Measurements from ENCODE around the gene PARP15. TPM values are rescaled to one million over a fixed set of nuclear protein-coding genes. Genes with fewer than 3 reads are reported as not detected.
"Not testable (repeated sequence)": the region's sequence is repeated elsewhere in the genome, so short reads cannot be mapped to it uniquely, and the experiment has no call there.

The PARP15 gene
- total RNA-seq, 2 donors from 2014 or later: 49.6 to 72.9 TPM

- no peak for ATAC-seq
- no peak overlapping the region for H3K4me3 Mint-ChIP-seq
- no peaks in the 10 kb centered on the region for H3K27me3 Mint-ChIP-seq
- no peak for DNase-seq (ENCODE audit: low spot score)
- H3K4me1 Mint-ChIP-seq (ENCODE audit: low read depth in 2 of 2): peaks cover 37 to 41% of the 10 kb centered on the region in 2 donors
- H3K9me3 Mint-ChIP-seq: no peaks in the 10 kb centered on the region
- H3K36me3 Mint-ChIP-seq: peaks cover 14% of the 10 kb centered on the region
- peak overlapping the region in 1 of 2 donors; percentile 3 for H3K27ac Mint-ChIP-seq
These were observed 17.5 kb upstream of the PARP15 start for GRCh38 chr3:122559906-122560305.

- Mint-ChIP-seq H3K27ac (peak overlapping the region; percentile 11 to 99), H3K9me3 (no peaks in the 10 kb centered on the region), H3K27me3 (no peaks in the 10 kb centered on the region), H3K36me3 (peaks cover 10% of the 10 kb centered on the region), H3K4me3 (no peak overlapping the region), H3K4me1 (ENCODE audit: low read depth in 2 of 2) (peaks cover 37 to 46% of the 10 kb centered on the region in 2 donors)
- DNase-seq (ENCODE audit: low spot score) (peak; percentile 66), ATAC-seq (no peak)
These were observed 16.8 kb upstream of the PARP15 start for GRCh38 chr3:122560680-122561079.

GRCh38 chr3:122562923-122563716 is 14.3 kb upstream of the PARP15 start:
- H3K36me3 Mint-ChIP-seq: peaks cover 25% of the 10 kb centered on the region
- ATAC-seq (no peak), DNase-seq (ENCODE audit: low spot score) (no peak)
- peak overlapping the region; percentile 100 for H3K4me3 Mint-ChIP-seq
- H3K9me3 Mint-ChIP-seq: no peaks in the 10 kb centered on the region
- H3K4me1 Mint-ChIP-seq (ENCODE audit: low read depth in 2 of 2): peaks cover 54 to 64% of the 10 kb centered on the region in 2 donors
- H3K27ac Mint-ChIP-seq: peak overlapping the region; percentile 99
- no peaks in the 10 kb centered on the region for H3K27me3 Mint-ChIP-seq

- Mint-ChIP-seq H3K36me3 (peaks cover 30% of the 10 kb centered on the region), H3K4me1 (ENCODE audit: low read depth in 2 of 2) (peaks cover 57 to 70% of the 10 kb centered on the region in 2 donors), H3K27ac (peak overlapping the region; percentile 99), H3K4me3 (peak overlapping the region; percentile 100), H3K27me3 (no peaks in the 10 kb centered on the region), H3K9me3 (no peaks in the 10 kb centered on the region)
- ATAC-seq: no peak
- DNase-seq (ENCODE audit: low spot score): no peak
These were observed 13.8 kb upstream of the PARP15 start for GRCh38 chr3:122563717-122564025.

- DNase-seq (ENCODE audit: low spot score) (peak; percentile 93), ATAC-seq (peak; percentile 98 to 99)
- no peaks in the 10 kb centered on the region for H3K9me3 Mint-ChIP-seq
- H3K36me3 Mint-ChIP-seq: peaks cover 32% of the 10 kb centered on the region
- peaks cover 63 to 76% of the 10 kb centered on the region in 2 donors for H3K4me1 Mint-ChIP-seq (ENCODE audit: low read depth in 2 of 2)
- peak within 1 kb of the TSS; percentile 100 for H3K4me3 Mint-ChIP-seq
- peak within 1 kb of the TSS; percentile 99 for H3K27ac Mint-ChIP-seq
- no peaks in the 10 kb centered on the region for H3K27me3 Mint-ChIP-seq
These were observed 13.1 kb upstream of the PARP15 start, which contains the start of the genes DTX3L and PARP9 for GRCh38 chr3:122564155-122564912. DTX3L (plus strand) TSS chr3:122564338; CDS start chr3:122564427, 89 bp downstream. PARP9 (minus strand) TSS chr3:122564300; CDS start chr3:122559620, 4,680 bp downstream.

DNA sequence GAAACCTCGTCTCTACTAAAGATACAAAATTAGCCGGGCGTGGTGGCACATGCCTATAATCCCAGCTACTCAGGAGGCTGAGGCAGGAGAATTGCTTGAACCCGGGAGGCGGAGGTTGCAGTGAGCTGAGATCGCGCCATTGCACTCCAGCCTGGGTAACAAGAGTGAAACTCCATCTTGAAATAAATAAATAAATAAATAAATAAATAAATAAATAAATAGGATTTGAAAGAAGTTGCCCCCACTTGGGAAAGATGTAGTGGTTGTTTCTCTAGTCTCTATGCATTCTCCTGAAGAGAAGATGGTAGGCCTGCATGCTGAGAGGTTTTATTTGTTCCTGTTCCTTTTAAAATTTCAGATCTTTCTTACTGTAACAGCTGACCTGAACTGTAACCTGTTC is 9.3 kb upstream of the PARP15 start:
- not testable (repeated sequence) for H3K9me3 Mint-ChIP-seq; DNase-seq (ENCODE audit: low spot score); H3K27me3 Mint-ChIP-seq; ATAC-seq
- Mint-ChIP-seq H3K27ac (peak overlapping the region; percentile 70 to 71), H3K4me3 (peak overlapping the region; percentile 15), H3K4me1 (ENCODE audit: low read depth in 2 of 2) (peaks cover 53 to 60% of the 10 kb centered on the region in 2 donors), H3K36me3 (peaks cover 49% of the 10 kb centered on the region)

GRCh38 chr3:122568755-122569154 is 8.7 kb upstream of the PARP15 start:
- Mint-ChIP-seq H3K4me1 (ENCODE audit: low read depth in 2 of 2) (peaks cover 53 to 60% of the 10 kb centered on the region in 2 donors), H3K36me3 (peaks cover 49% of the 10 kb centered on the region), H3K27ac (peak overlapping the region; percentile 70 to 71)

DNA sequence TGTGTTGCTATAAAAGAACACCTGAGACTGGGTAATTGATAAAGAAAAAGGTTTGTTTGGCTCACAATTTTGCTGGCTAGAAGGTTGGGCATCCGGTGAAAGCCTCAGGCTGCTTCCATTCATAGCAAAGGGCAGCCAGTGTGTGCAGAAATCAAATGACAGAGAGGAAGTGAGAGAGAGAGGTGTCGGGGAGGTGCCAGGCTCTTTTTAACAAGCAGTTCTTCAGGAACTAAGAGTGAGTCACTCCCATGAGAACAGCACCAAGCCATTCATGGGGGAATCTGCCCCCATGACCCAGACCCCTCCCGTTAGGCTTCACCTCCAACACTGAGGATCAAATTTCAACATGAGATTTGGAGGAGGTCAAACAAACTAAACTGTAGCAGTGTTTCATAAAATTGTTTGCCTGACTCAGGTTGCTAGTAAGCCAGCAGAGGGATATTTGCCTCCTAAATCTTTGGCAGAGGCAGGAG is 4.5 kb upstream of the PARP15 start:
- H3K9me3 Mint-ChIP-seq: no peaks in the 10 kb centered on the region
- H3K36me3 Mint-ChIP-seq: peaks cover 40% of the 10 kb centered on the region
- H3K27ac Mint-ChIP-seq: peak overlapping the region; percentile 63 to 92
- peaks cover 51 to 56% of the 10 kb centered on the region in 2 donors for H3K4me1 Mint-ChIP-seq (ENCODE audit: low read depth in 2 of 2)
- ATAC-seq: peak; percentile 86 to 87
- peak overlapping the region; percentile 17 for H3K4me3 Mint-ChIP-seq
- H3K27me3 Mint-ChIP-seq: no peaks in the 10 kb centered on the region
- peak; percentile 73 for DNase-seq (ENCODE audit: low spot score)

More at GRCh38 chr3:122568755-122569154, 8.7 kb upstream of the PARP15 start:
- Mint-ChIP-seq H3K27me3 (no peaks in the 10 kb centered on the region), H3K4me3 (peak overlapping the region; percentile 15), H3K9me3 (no peaks in the 10 kb centered on the region)
- DNase-seq (ENCODE audit: low spot score) (no peak), ATAC-seq (no peak)

- Mint-ChIP-seq H3K27ac (peak overlapping the region; percentile 97 to 98), H3K36me3 (peaks cover 24% of the 10 kb centered on the region), H3K4me1 (ENCODE audit: low read depth in 2 of 2) (peaks cover 40 to 53% of the 10 kb centered on the region in 2 donors), H3K27me3 (no peaks in the 10 kb centered on the region), H3K9me3 (peaks cover 3% of the 10 kb centered on the region), H3K4me3 (peak overlapping the region; percentile 0)
- ATAC-seq (no peak), DNase-seq (ENCODE audit: low spot score) (no peak)
These were observed 1.1 kb upstream of the PARP15 start for GRCh38 chr3:122576174-122576940.

DNA sequence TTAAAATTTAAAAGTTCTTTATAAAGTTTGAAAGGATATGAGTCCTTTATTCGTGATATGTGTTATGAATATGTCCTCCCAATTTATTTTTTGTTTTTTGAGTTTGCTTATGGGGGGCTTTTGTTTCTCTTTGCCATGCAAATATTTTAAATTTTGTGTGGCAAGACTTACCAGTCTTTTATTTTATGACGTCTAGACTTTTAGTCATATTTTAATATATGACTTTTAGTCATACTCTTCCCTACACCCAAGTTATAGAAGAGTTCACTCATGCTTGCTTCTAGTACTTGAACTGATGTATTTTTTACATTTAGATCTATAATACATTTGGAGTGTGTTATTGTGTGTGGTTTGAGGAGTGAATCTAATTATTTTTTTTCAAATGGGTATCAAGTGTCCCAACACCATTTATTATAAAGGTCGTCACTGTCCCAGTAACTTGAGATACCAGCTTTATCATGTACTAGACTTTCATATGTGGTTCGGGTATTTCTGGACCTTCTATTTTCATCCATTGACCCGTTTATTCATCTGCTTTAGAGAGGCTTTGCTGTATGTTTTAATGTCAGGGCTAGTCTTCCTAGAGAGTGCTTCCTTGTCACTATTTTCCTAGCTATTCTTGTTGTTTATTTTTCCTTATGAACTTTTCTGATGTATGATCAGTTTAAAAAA is 755 bp downstream of the PARP15 start:
- ATAC-seq (peak in 1 of 2 donors; percentile 54), DNase-seq (ENCODE audit: low spot score) (no peak)
- H3K9me3 Mint-ChIP-seq: peaks cover 7% of the 10 kb centered on the region
- H3K27ac Mint-ChIP-seq: peak overlapping the region; percentile 97 to 98
- H3K4me1 Mint-ChIP-seq (ENCODE audit: low read depth in 2 of 2): peaks cover 42 to 57% of the 10 kb centered on the region in 2 donors
- H3K27me3 Mint-ChIP-seq: no peaks in the 10 kb centered on the region
- H3K4me3 Mint-ChIP-seq: peak overlapping the region; percentile 98
- H3K36me3 Mint-ChIP-seq: peaks cover 32% of the 10 kb centered on the region

DNA sequence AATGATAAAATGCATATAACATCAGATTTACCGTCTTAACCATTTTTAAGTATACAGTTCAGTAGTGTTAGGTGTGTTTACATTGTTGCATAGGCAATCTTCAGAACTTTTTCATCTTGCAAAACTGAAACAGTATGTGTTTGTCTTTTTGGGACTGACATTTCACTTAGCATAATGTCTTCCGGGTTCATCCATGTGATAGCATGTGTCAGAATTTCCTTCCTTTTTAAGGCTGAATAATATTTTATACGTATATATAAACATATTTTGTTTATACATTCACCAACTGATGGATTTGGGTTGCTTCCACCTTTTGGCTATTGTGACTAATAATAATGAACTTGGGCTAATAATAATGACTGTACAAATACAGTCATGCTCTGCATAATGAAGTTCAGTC is 3.0 kb downstream of the PARP15 start:
- Mint-ChIP-seq H3K27ac (no peak overlapping the region), H3K36me3 (peaks cover 35% of the 10 kb centered on the region), H3K9me3 (peaks cover 7% of the 10 kb centered on the region), H3K4me1 (ENCODE audit: low read depth in 2 of 2) (peaks cover 48 to 59% of the 10 kb centered on the region in 2 donors), H3K27me3 (no peaks in the 10 kb centered on the region), H3K4me3 (no peak overlapping the region)
- DNase-seq (ENCODE audit: low spot score) (no peak), ATAC-seq (no peak)

GRCh38 chr3:122581622-122582021 is 4.2 kb downstream of the PARP15 start:
- Mint-ChIP-seq H3K4me3 (no peak overlapping the region), H3K36me3 (peaks cover 35% of the 10 kb centered on the region), H3K27ac (peak overlapping the region; percentile 2 to 38), H3K9me3 (peaks cover 7% of the 10 kb centered on the region), H3K4me1 (ENCODE audit: low read depth in 2 of 2) (peaks cover 45 to 59% of the 10 kb centered on the region in 2 donors), H3K27me3 (no peaks in the 10 kb centered on the region)
- no peak for DNase-seq (ENCODE audit: low spot score)
- ATAC-seq: no peak

- peak overlapping the region; percentile 2 to 15 for H3K27ac Mint-ChIP-seq
- no peaks in the 10 kb centered on the region for H3K27me3 Mint-ChIP-seq
- peaks cover 44 to 57% of the 10 kb centered on the region in 2 donors for H3K4me1 Mint-ChIP-seq (ENCODE audit: low read depth in 2 of 2)
- peaks cover 7% of the 10 kb centered on the region for H3K9me3 Mint-ChIP-seq
- ATAC-seq (no peak), DNase-seq (ENCODE audit: low spot score) (no peak)
- H3K36me3 Mint-ChIP-seq: peaks cover 35% of the 10 kb centered on the region
- H3K4me3 Mint-ChIP-seq: no peak overlapping the region
These were observed 4.9 kb downstream of the PARP15 start for GRCh38 chr3:122582390-122582789.

All from natural killer cell treated with Interleukin-12 subunit alpha and Interleukin-12 subunit beta and Interleukin-15 and Interleukin-18, amount 100 ng/mL, for 72 hours (primary cell).